Tibial nerve (tissue), 4 donors: ENCODE measurements around the gene BAZ2B. TPM values are rescaled to one million over a fixed set of nuclear protein-coding genes. Genes with fewer than 3 reads are reported as not detected.
A peak's percentile ranks its signal among the peaks of the same experiment; 100 is the strongest.

Experiments
- DNase-seq, 2 donors: peaks; one replicate each; pipeline ENCODE4 v3.0.0-alpha.2; 2019; ENCODE audit warnings: low spot score in 2 of 2
- H3K27ac ChIP-seq, 4 donors: fragments of 200-600 bp; sonication (generic) in 3 of 4; one replicate each; pipeline ENCODE4 v1.5.1; 2017 to 2019; ENCODE audit warnings: mild to moderate bottlenecking in 1 of 4
- H3K27me3 ChIP-seq, 2 donors: fragments of 200-600 bp; sonication (generic) in 1 of 2; one replicate each; pipeline versions ENCODE4 v1.5.1 to v1.6.0; 2017 to 2019
- H3K36me3 ChIP-seq, 3 donors: fragments of 200-600 bp; sonication (generic); one replicate each; pipeline ENCODE4 v1.5.1; 2018 to 2019
- H3K4me1 ChIP-seq, 4 donors: fragments of 200-600 bp; sonication (generic) in 3 of 4; one replicate each; pipeline ENCODE4 v1.5.1; 2017 to 2019
- H3K4me3 ChIP-seq, 4 donors: fragments of 200-600 bp; sonication (generic) in 3 of 4; one replicate each; pipeline ENCODE4 v1.5.1; 2017 to 2019; ENCODE audit warnings: mild to moderate bottlenecking in 1 of 4, moderate library complexity in 1 of 4
- H3K9me3 ChIP-seq, 4 donors: fragments of 200-600 bp; sonication (generic) in 3 of 4; one replicate each; pipeline ENCODE4 v1.5.1; 2017 to 2019
- CTCF ChIP-seq, 5 experiments: fragments of 200-600 bp in 3 of 5; fragments of 450-650 bp in 2 of 5; sonication (generic) in 3 of 5; IDR thresholded peaks; one replicate each; pipeline ENCODE4 v1.5.1; 2016 to 2019; ENCODE audit warnings: antibody characterized with exemption in 5 of 5, mild to moderate bottlenecking in 3 of 5, moderate library complexity in 2 of 5
- EP300 ChIP-seq, 2 donors: sonication (generic); formaldehyde crosslinking; IDR thresholded peaks; one replicate each; pipeline ENCODE4 v1.6.1; 2017; ENCODE audit warnings: antibody characterized with exemption in 2 of 2, mild to moderate bottlenecking in 1 of 2
- POLR2A ChIP-seq, 2 donors: fragments of 450-650 bp; IDR thresholded peaks; one replicate each; pipeline ENCODE4 v1.6.1; 2017; ENCODE audit warnings: antibody characterized with exemption in 2 of 2, mild to moderate bottlenecking in 2 of 2, moderate library complexity in 2 of 2
- WGBS, 2 donors: methylation state at CpG; one replicate each; pipeline ENCODE4 v1.1.5; 2018; 5-methylcytosine and 5-hydroxymethylcytosine counted together
- total RNA-seq, 4 donors: library from RNA; depleted of rRNA; stranded (reverse); fragments of >200 nt; gene quantifications; one replicate each; pipeline ENCODE4 v1.1.0, GENCODE V29; 2016

BAZ2B gene
- total RNA-seq, 4 donors from 2014 or later: 98.4 to 135 (median 114) TPM

GRCh38 chr2:159292157-159292556, 324.2 kb downstream of the BAZ2B start:
- TF ChIP-seq EP300 (IDR thresholded peaks at IDR 0.05) (no peak), CTCF (IDR thresholded peaks at IDR 0.05) (no peak)
- 66 to 75% methylated on average over 6 of the region's 6 CpGs for WGBS, 2 donors
- Histone ChIP-seq H3K27me3 (no peaks in the 10 kb centered on the region), H3K4me3 (no peak overlapping the region), H3K27ac (no peak overlapping the region), H3K36me3 (no peaks in the 10 kb centered on the region), H3K9me3 (no peaks in the 10 kb centered on the region), H3K4me1 (peaks cover 0 to 23% (median 5%) of the 10 kb centered on the region in 4 donors)
- DNase-seq: no peak

- no peak overlapping the region for H3K27ac ChIP-seq
- no peaks in the 10 kb centered on the region for H3K9me3 ChIP-seq
- no peaks in the 10 kb centered on the region for H3K36me3 ChIP-seq
- H3K4me1 ChIP-seq: peaks cover 0 to 26% (median 6%) of the 10 kb centered on the region in 4 donors
- no peak overlapping the region for H3K4me3 ChIP-seq
- WGBS, 2 donors: 60 to 62% methylated on average over 7 of the region's 7 CpGs
- no peaks in the 10 kb centered on the region for H3K27me3 ChIP-seq
- DNase-seq: peak in 1 of 2 donors; percentile 59
- no peak for TF ChIP-seq EP300 (IDR thresholded peaks at IDR 0.05)
- TF ChIP-seq CTCF (IDR thresholded peaks at IDR 0.05): no peak
- TF ChIP-seq POLR2A (IDR thresholded peaks at IDR 0.05): no peak
Observed at GRCh38 chr2:159290289-159290907, 325.9 kb downstream of the BAZ2B start.

- Histone ChIP-seq H3K9me3 (no peaks in the 10 kb centered on the region), H3K4me3 (no peak overlapping the region), H3K27ac (peak overlapping the region in 3 of 4 donors; percentile 87 to 95 (median 92)), H3K27me3 (no peaks in the 10 kb centered on the region), H3K4me1 (peaks cover 0 to 34% (median 7%) of the 10 kb centered on the region in 4 donors), H3K36me3 (peaks cover 0 to 2% (median 0%) of the 10 kb centered on the region in 3 donors)
- no peak for TF ChIP-seq CTCF (IDR thresholded peaks at IDR 0.05)
- no peak for TF ChIP-seq POLR2A (IDR thresholded peaks at IDR 0.05)
- no peak for TF ChIP-seq EP300 (IDR thresholded peaks at IDR 0.05)
- DNase-seq: no peak
Observed at GRCh38 chr2:159287733-159288132, 328.6 kb downstream of the BAZ2B start.

GRCh38 chr2:159286709-159287441, 329.5 kb downstream of the BAZ2B start:
- peaks cover 0 to 9% (median 0%) of the 10 kb centered on the region in 3 donors for H3K36me3 ChIP-seq
- TF ChIP-seq POLR2A (IDR thresholded peaks at IDR 0.05) (peak; percentile 40 to 87), CTCF (IDR thresholded peaks at IDR 0.05) (peak in 1 of 5 experiments; percentile 12), EP300 (IDR thresholded peaks at IDR 0.05) (peak in 1 of 2 donors; percentile 96)
- H3K9me3 ChIP-seq: no peaks in the 10 kb centered on the region
- peak overlapping the region; percentile 70 to 96 (median 82) for H3K4me3 ChIP-seq
- no peaks in the 10 kb centered on the region for H3K27me3 ChIP-seq
- peaks cover 0 to 34% (median 7%) of the 10 kb centered on the region in 4 donors for H3K4me1 ChIP-seq
- peak; percentile 93 to 97 for DNase-seq
- WGBS, 2 donors: 1% methylated on average over 26 to 38 of the region's 50 CpGs
- H3K27ac ChIP-seq: peak overlapping the region; percentile 83 to 95 (median 90)
